ENCODE data around the gene CLEC3A.
"Not testable (repeated sequence)": the region's sequence is repeated elsewhere in the genome, so short reads cannot be mapped to it uniquely, and the experiment has no call there.

CLEC3A gene

DNA sequence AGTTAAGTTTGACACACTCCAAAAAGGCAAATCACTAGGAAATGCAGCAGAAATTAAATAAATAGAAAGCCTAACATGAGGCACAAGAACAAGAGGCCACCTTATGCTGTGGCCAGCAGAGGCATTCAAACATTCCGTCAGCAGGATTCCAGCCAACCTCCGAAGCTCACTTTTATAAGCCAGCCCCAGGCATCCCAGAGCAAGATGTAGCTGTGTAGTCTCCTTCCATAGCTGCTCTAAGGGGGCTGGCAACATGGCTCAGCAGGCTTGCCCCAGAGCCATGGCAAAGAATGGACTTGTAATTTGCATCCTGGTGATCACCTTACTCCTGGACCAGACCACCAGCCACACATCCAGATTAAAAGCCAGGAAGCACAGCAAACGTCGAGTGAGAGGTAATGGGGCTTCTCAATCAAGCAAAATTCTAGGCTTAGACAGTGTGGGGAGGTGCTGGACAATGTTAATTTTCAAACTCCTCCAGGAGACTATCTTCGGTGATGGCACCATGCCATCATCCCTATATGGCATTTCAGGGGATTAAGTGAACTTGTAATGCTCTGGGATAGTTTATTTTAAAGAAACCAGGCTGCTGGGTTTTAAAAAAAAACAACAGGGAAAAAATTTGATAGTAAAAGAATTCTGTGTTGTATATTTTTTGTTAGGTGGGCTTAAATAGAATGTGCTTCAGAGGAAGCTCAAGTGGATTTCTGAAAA, at the start of gene CLEC3A:
CLEC3A (plus strand) TSS at position 202 of the 714 bp plus-strand sequence; CDS start at position 281, 79 bp downstream.
- no peak for DNase-seq (ENCODE audit: low read depth)

DNA sequence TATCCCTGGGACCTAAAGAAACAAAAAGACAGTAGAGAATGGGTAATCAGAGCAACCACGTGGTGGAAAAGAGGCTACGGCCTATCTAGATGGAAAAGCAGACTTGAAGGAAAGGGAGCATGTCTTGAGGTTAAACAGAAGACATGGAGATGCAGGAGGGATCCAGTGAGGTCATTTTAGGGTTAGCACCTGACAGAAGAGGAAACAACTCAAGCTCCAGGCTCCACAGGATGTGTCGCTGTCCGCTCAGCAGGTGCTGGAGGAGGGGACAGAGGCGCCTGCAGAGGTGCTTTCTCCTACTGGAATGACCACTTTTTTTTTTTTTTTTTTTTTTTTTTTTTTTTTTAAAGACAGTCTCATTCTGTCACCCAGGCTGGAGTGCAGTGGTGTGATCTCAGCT, 47.5 kb upstream of the CLEC3A start:
- DNase-seq (ENCODE audit: low read depth): no peak

DNA sequence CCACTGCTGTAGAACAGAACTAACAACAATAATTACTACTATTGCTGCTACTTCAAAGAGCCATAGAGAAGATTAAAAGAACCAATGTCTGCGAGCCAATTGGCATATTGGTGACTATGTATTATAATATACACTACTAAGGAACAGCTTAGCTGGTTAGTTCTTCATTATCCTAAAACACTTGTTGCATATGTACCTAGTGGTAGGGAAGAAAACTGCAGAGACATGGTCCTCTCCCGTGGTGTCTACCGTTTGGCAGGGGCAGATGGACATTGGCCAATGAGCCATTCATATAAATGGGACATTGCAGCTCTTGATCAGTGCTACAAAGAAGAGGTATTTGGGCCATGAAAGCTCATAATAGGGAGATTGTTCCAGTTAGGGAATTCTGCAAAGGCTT, 46.4 kb upstream of the CLEC3A start:
- DNase-seq (ENCODE audit: low read depth): no peak

DNA sequence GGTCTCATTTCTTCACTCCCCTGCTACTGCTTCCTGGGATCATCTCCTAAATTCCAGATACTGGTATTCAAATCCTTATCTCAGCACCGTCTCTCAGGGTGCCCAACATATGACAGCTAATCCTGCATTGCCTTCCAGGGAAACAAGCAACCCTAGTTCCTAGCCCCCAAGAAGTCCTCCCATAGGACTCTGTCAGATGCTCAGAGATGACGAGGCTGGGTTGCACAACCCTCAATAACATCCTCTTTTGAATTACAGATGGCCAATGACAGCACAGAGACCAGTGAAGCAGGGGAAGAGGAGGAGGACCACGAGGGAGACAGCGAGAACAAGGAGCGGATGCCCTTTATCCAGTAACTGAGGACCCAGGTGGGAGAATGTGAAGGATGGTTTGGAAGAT, 45.0 kb upstream of the CLEC3A start:
- DNase-seq (ENCODE audit: low read depth): no peak

DNA sequence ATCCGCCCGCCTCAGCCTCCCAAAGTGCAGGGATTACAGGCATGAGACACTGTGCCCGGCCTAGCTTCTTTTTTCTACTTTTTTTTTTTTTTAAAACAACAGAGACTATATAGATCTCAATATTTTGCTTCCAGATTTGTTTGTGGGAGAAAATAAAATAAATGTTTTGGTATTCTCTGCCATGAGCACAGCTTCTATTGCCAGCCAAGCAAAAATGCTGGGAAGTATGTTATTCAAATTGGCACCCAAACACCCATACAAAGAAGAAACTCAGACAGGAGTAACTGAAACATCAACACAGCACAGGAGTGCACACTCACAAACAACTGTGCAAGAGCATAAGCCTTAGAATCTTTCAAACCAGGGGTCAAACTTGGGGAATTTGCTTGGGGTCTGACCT, 37.2 kb upstream of the CLEC3A start:
- DNase-seq (ENCODE audit: low read depth): no peak

GRCh38 chr16:77986011-77986740, 36.2 kb upstream of the CLEC3A start:
- DNase-seq (ENCODE audit: low read depth): no peak

- no peak for DNase-seq (ENCODE audit: low read depth)
These were observed 34.5 kb upstream of the CLEC3A start for GRCh38 chr16:77987810-77988209.

GRCh38 chr16:77989846-77990245, 32.5 kb upstream of the CLEC3A start:
- DNase-seq (ENCODE audit: low read depth): no peak

DNA sequence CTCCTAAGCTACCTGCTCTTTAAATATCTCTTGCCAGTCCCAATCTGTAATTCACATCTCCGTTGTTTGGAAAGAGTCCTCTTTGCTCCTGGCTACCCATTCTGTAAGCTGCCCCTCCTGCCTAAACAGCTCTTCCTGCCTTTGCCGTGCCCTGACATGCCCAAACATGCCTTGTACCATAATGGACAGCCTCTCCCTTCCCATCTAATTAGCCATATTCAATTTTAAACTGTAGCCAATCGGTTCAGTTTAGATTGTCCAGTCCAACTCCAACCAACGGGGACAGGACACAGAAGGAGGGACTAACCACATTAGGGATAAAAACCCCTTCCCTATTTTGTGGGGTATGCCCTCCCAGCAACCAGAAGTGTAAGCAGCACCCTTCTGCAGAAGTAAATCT, 30.6 kb upstream of the CLEC3A start:
- DNase-seq (ENCODE audit: low read depth): no peak

GRCh38 chr16:77992381-77992780, 30.0 kb upstream of the CLEC3A start:
- not testable (repeated sequence) for DNase-seq (ENCODE audit: low read depth)

DNA sequence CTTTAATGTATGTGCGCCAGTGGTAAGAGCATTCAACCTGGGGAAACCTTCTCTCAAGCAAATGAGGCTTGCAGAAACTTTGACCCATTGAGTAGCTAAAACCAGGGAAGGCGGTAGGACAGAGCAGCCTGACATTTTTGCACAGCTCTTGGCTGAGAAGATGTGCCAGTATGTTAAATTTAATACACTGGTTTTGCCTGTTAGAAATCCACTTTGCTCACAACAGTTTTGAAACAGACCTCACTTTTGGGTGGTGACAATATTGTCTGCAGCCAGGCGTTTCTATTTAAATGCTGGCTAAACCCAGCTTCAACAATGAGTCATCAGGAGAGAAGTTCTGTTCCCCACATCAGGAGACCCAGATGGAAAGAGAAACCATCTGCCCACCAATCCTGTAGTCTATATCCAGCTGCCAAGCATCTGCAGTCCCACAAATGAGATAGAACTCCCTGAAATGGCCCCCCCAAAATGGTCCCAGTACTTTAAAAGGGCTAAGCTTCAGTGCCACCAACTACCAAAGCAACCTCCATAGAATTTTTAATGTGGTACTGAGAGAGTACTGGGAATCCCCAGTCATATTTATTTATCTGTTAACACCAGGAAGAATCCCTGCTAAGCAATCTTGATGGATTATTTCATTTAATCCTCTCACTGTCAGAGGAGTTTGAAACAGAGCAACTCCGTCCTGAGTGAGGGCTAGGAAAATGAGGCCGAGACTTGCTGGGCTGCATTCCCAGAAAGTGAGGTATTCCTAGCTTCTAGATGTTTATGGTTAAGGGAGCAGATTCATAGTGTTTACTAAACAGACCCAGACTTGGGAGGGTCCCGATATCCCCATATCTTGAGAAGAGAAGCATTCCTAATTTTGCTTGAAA, 29.0 kb upstream of the CLEC3A start:
- no peak for DNase-seq (ENCODE audit: low read depth)

GRCh38 chr16:77995843-77996455, 26.4 kb upstream of the CLEC3A start:
- DNase-seq (ENCODE audit: low read depth): no peak

- no peak for DNase-seq (ENCODE audit: low read depth)
These were observed 23.9 kb upstream of the CLEC3A start for GRCh38 chr16:77998350-77999023.

DNA sequence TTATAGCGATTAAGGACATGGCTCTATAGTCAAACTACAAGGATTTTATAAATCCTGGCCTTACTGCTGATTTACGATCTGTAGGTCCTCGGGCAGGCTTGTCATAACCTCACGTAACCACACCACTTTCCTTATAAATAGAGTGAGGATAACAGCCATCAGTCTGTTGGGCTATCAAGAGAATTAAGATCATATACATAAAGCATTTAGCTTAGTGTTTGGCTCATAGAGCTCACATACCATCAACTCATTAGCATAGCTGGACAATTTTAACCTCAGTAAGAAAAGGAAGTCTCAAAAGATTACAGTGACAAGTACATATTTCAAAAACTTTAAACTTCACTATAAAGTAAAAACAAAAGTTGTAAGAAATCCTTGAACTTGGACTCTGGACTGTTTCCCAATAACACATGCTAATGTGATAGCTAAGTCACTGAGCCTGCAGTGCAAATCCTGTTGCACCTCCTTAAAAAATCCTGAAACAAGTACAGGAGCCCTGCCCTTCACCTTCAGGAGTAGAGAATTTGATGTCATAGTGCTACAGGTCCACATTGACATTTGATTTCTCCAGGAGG, 20.8 kb upstream of the CLEC3A start:
- no peak for DNase-seq (ENCODE audit: low read depth)

GRCh38 chr16:78002915-78003538, 19.3 kb upstream of the CLEC3A start:
- DNase-seq (ENCODE audit: low read depth): peak; percentile 22

GRCh38 chr16:78004517-78004916, 17.8 kb upstream of the CLEC3A start:
- no peak for DNase-seq (ENCODE audit: low read depth)

DNA sequence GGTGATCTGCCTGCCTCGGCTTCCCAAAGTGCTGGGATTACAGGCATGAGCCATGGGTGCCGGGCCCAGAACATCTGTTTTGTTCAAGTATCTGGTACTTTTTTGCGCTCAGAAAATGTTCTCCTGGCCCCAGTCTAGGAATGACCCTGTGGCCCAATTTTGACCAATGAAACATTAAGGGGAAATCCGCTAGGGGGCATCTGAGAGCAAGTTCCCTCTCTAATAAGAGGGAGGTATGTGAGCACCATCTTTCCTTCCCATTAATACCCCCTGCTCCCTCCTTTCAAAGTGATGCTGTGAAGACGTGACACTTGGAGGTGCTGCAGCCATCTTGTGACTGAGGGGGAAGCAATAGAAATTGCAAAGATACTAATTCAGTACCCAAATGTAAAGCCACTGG, 16.5 kb upstream of the CLEC3A start:
- no peak for DNase-seq (ENCODE audit: low read depth)

DNA sequence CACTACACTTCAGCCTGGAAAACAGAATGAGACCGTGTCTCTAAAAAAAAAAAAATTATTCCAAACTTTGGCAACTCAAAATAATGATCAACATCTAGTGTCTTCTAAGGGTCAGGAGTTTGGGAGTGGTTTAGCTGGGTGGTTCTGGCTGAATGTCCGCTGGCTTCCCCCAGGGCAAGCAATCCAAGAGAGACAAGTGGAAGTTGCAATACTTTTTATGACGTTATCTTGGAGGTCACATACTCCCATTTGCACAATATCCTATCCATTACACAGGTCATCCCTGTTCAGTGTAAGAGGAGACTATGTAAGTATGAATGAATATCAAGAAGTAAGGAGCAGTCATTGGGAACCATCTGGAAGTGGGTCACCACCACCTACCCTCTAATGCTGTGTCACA, 15.2 kb upstream of the CLEC3A start:
- no peak for DNase-seq (ENCODE audit: low read depth)

DNA sequence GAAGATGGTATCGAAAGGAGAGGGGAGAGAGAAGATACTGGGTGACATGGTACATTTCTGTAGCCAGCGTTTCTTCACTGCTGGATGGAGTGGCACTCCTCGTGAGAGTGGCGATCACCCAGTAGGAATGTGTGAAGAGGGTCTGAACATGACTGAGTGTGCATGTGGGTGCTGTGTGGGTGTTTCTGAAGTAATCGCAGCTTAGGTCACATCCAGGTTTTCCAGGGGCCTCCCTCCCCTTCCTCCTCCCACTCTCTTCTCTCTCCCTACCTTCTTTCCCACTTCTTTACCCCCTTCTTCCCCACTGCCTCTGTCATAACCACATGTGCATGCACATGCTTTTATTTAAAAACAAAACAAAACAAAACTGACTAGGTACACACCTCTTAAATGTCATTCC, 1.8 kb downstream of the CLEC3A start:
- no peak for DNase-seq (ENCODE audit: low read depth)

DNA sequence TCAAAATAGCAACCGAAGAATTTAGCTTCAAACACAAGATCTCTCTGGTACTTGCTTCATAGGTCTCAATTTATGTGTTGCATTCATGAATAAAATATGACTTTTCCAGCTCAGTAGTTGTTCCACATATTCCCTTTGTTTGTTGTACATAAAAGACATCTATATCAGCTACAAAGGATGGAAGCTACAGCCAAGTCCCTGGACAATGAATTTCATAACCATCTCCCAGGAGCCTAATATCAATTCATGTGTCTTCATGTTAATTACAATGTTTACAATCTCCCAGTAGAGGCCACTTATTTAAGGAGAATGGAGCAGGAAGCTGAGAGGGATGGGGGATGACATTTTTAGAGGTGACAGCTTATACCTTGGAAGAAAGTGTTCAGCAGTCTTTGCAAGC, 3.3 kb downstream of the CLEC3A start:
- no peak for DNase-seq (ENCODE audit: low read depth)

DNA sequence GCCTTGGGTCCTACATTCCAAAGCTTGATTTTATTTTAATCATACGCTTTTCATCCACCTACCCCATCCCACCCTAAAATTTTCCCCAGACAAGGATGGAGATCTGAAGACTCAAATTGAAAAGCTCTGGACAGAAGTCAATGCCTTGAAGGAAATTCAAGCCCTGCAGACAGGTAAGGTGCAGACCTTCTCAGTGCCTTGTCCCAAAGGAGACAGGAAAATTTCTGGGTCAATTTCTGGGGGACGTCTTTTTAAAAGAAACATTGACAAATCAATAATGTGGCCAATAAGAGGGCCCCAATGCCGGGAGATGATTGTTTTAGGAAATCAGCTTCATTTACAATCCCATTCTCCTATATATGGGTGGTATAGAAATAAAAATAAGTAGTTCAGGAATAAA, 5.7 kb downstream of the CLEC3A start:
- DNase-seq (ENCODE audit: low read depth): no peak
